ENCODE data around the gene LGR4.

GRCh38 chr11:27501100-27501499 lies 28.5 kb upstream of the LGR4 start:
- no peak for TF ChIP-seq CTCF (IDR thresholded peaks at IDR 0.05)
- TF ChIP-seq ZFX (IDR thresholded peaks at IDR 0.05; ENCODE audit: borderline replicate concordance): no peak

All from 22Rv1 (cell line).